H1 (cell line): ENCODE measurements around the gene GALNTL6. TPM values are rescaled to one million over a fixed set of nuclear protein-coding genes. Genes with fewer than 3 reads are reported as not detected.

ENCODE experiments used
- BACH1 ChIP-seq: IDR thresholded peaks from 2 replicates; pipeline ENCODE4 v1.6.1; 2012; ENCODE audit warnings: low read length, improper control_type of control experiment
- EP300 ChIP-seq, 2 experiments: IDR thresholded peaks; 1 replicate in 1 of 2; 2 replicates in 1 of 2; pipeline ENCODE4 v1.6.1; 2011 to 2012; ENCODE audit warnings: low read depth in 2 of 2, low read length in 2 of 2, mild to moderate bottlenecking in 2 of 2, borderline replicate concordance in 1 of 2, inconsistent platforms in 1 of 2, moderate library complexity in 1 of 2
- RFX5 ChIP-seq: IDR thresholded peaks from 2 replicates; pipeline ENCODE4 v1.6.1; 2011; ENCODE audit warnings: low read depth, low read length, improper control_type of control experiment, borderline replicate concordance
- polyA plus RNA-seq, 7 experiments: library from polyadenylated mRNA; depleted of rRNA in 3 of 7; stranded (reverse) in 5 of 7; unstranded in 2 of 7; fragments of >200 nt in 5 of 7; fragments of 200-250 nt in 2 of 7; gene quantifications; 1 replicate in 5 of 7; 2 replicates in 1 of 7; 4 replicates in 1 of 7; pipeline versions ENCODE4 v1.2.1 to v1.2.3, GENCODE V29; 2011 to 2013; ENCODE audit warnings: missing spikeins in 2 of 7, mixed read lengths in 2 of 7
- total RNA-seq: library from RNA; stranded (reverse); fragmentation: NEBNext Ultra II Directional; extraction: Animal tissue kit (Norgen Biotek cat#: 25700); gene quantifications from 2 replicates; pipeline ENCODE4 v1.2.1, GENCODE V29; 2021

Gene GALNTL6
- total and polyA plus RNA-seq, 2 of the 8 experiments (the other 6 are each of a cell fraction or from before 2014, with no cell fraction given): 0.03 to 0.32 TPM

DNA sequence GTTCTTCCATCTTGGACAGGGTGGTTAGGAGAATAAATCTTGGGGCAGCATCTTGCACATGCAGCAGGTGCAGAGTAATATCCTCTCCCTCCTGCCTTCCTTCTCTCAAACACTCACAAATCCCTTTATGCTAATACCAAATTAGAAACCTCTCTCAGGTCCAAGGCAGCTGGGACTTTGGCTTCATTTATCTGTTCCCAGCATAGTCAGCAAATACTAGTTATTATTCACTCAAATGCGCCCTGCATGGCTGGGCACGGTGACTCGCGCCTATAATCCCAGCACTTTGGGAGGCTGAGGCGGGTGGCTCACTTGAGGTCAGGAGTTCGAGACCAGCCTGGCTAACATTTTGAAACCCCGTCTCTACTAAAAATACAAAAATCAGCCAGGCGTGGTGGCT, 1199.4 kb downstream of the GALNTL6 start (continued):
- no peak for TF ChIP-seq BACH1
- TF ChIP-seq RFX5: no peak
- no peak for TF ChIP-seq EP300 (IDR thresholded peaks at IDR 0.05; ENCODE audit: borderline replicate concordance in 1 of 2, low read depth in 2 of 2, low read length in 2 of 2)
